Measurements from ENCODE around the gene HERC3. TPM values are rescaled to one million over a fixed set of nuclear protein-coding genes. Genes with fewer than 3 reads are reported as not detected.

The HERC3 gene
- total and polyA plus RNA-seq, 10 of the 15 experiments (the other 5 are each of a cell fraction or from before 2014, with no cell fraction given) = 0.52 to 18.2 (median 2.8) TPM

DNA sequence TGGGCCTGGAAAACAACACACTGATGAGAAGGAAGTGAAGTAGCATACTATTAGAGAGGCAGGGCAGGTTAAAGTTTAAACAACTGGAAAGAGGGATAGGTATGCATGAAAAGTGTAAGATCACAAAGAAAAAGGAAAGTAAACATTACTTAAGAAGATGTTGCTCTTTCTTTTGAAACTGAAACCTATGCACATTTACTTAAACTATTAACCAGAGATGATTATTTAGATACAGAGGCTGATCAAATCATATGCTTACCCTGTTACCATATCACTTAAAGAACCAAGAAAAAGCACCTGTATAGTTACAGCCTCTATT lies 67.6 kb downstream of the HERC3 start:
- in situ Hi-C loops (cut with MboI) = loop anchor here (5.0 kb wide), 1 partner anchor 123 kb away; no protein-coding TSS in a partner anchor
- no peak for TF ChIP-seq CBFB (IDR thresholded peaks at IDR 0.05; ENCODE audit: low read depth)
- no peak for TF ChIP-seq TBL1XR1 (IDR thresholded peaks at IDR 0.05; ENCODE audit: low read depth, low read length)
- TF ChIP-seq, protein P1, sequence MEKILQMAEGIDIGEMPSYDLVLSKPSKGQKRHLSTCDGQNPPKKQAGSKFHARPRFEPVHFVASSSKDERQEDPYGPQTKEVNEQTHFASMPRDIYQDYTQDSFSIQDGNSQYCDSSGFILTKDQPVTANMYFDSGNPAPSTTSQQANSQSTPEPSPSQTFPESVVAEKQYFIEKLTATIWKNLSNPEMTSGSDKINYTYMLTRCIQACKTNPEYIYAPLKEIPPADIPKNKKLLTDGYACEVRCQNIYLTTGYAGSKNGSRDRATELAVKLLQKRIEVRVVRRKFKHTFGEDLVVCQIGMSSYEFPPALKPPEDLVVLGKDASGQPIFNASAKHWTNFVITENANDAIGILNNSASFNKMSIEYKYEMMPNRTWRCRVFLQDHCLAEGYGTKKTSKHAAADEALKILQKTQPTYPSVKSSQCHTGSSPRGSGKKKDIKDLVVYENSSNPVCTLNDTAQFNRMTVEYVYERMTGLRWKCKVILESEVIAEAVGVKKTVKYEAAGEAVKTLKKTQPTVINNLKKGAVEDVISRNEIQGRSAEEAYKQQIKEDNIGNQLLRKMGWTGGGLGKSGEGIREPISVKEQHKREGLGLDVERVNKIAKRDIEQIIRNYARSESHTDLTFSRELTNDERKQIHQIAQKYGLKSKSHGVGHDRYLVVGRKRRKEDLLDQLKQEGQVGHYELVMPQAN (conservative IDR thresholded peaks at IDR 0.05) = no peak
- TF ChIP-seq STAT3 (IDR thresholded peaks at IDR 0.05; ENCODE audit: low read depth, low read length) = no peak
- TF ChIP-seq SPI1 (IDR thresholded peaks at IDR 0.05; ENCODE audit: borderline replicate concordance, insufficient read depth, low read depth, low read length) = no peak
- no peak for TF ChIP-seq FOXK2 (IDR thresholded peaks at IDR 0.05)
- no peak for TF ChIP-seq CBX3 (IDR thresholded peaks at IDR 0.05; ENCODE audit: borderline replicate concordance, low read depth)
- no peak for TF ChIP-seq HDAC6 (IDR thresholded peaks at IDR 0.05; ENCODE audit: unreplicated experiment)
- TF ChIP-seq NR2C2 (IDR thresholded peaks at IDR 0.05; ENCODE audit: borderline replicate concordance, control insufficient read depth, insufficient read length, low read depth) = no peak
- no peak for TF ChIP-seq GATAD2B (conservative IDR thresholded peaks at IDR 0.05; ENCODE audit: low read depth)
- no peak for TF ChIP-seq SIX5 (IDR thresholded peaks at IDR 0.05; ENCODE audit: low read depth, low read length, severe bottlenecking)
- TF ChIP-seq, protein P2, sequence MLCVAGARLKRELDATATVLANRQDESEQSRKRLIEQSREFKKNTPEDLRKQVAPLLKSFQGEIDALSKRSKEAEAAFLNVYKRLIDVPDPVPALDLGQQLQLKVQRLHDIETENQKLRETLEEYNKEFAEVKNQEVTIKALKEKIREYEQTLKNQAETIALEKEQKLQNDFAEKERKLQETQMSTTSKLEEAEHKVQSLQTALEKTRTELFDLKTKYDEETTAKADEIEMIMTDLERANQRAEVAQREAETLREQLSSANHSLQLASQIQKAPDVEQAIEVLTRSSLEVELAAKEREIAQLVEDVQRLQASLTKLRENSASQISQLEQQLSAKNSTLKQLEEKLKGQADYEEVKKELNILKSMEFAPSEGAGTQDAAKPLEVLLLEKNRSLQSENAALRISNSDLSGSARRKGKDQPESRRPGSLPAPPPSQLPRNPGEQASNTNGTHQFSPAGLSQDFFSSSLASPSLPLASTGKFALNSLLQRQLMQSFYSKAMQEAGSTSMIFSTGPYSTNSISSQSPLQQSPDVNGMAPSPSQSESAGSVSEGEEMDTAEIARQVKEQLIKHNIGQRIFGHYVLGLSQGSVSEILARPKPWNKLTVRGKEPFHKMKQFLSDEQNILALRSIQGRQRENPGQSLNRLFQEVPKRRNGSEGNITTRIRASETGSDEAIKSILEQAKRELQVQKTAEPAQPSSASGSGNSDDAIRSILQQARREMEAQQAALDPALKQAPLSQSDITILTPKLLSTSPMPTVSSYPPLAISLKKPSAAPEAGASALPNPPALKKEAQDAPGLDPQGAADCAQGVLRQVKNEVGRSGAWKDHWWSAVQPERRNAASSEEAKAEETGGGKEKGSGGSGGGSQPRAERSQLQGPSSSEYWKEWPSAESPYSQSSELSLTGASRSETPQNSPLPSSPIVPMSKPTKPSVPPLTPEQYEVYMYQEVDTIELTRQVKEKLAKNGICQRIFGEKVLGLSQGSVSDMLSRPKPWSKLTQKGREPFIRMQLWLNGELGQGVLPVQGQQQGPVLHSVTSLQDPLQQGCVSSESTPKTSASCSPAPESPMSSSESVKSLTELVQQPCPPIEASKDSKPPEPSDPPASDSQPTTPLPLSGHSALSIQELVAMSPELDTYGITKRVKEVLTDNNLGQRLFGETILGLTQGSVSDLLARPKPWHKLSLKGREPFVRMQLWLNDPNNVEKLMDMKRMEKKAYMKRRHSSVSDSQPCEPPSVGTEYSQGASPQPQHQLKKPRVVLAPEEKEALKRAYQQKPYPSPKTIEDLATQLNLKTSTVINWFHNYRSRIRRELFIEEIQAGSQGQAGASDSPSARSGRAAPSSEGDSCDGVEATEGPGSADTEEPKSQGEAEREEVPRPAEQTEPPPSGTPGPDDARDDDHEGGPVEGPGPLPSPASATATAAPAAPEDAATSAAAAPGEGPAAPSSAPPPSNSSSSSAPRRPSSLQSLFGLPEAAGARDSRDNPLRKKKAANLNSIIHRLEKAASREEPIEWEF (IDR thresholded peaks at IDR 0.05; ENCODE audit: insufficient replicate concordance, low read depth, low read length) = no peak
- TF ChIP-seq SMC3 (IDR thresholded peaks at IDR 0.05; ENCODE audit: borderline replicate concordance, low read length) = no peak
- TF ChIP-seq, protein P3, sequence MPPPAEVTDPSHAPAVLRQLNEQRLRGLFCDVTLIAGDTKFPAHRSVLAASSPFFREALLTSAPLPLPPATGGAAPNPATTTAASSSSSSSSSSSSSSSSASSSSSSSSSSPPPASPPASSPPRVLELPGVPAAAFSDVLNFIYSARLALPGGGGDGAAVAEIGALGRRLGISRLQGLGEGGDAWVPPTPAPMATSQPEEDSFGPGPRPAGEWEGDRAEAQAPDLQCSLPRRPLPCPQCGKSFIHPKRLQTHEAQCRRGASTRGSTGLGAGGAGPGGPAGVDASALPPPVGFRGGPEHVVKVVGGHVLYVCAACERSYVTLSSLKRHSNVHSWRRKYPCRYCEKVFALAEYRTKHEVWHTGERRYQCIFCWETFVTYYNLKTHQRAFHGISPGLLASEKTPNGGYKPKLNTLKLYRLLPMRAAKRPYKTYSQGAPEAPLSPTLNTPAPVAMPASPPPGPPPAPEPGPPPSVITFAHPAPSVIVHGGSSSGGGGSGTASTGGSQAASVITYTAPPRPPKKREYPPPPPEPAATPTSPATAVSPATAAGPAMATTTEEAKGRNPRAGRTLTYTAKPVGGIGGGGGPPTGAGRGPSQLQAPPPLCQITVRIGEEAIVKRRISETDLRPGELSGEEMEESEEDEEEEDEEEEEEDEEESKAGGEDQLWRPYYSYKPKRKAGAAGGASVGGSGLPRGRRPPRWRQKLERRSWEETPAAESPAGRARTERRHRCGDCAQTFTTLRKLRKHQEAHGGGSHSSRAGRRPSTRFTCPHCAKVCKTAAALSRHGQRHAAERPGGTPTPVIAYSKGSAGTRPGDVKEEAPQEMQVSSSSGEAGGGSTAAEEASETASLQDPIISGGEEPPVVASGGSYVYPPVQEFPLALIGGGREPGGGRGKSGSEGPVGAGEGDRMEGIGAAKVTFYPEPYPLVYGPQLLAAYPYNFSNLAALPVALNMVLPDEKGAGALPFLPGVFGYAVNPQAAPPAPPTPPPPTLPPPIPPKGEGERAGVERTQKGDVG (CRISPR knock-in tag; IDR thresholded peaks at IDR 0.05) = no peak
- TF ChIP-seq TCF3 (IDR thresholded peaks at IDR 0.05; ENCODE audit: borderline replicate concordance, insufficient read depth, low read depth, low read length) = no peak

More for the DNA sequence above, 67.6 kb downstream of the HERC3 start:
- Histone ChIP-seq H3K79me2 (ENCODE audit: control insufficient read depth, insufficient read depth, low read length) (no peaks in the 10 kb centered on the region), H3K27me3 (replicated peaks in 1 of 2; ENCODE audit: control insufficient read depth in 2 of 2, insufficient read depth in 2 of 2, low read length in 1 of 2) (no peaks in the 10 kb centered on the region), H4K20me1 (ENCODE audit: control insufficient read depth, insufficient read depth) (no peaks in the 10 kb centered on the region), H3K4me2 (ENCODE audit: control insufficient read depth, insufficient read depth) (no peak overlapping the region), H3K9ac (ENCODE audit: control insufficient read depth, insufficient read depth, low read length) (no peak overlapping the region), H3K27ac (ENCODE audit: control insufficient read depth, insufficient read depth) (no peak overlapping the region), H3K4me1 (ENCODE audit: control insufficient read depth, insufficient read depth, low read length) (no peaks in the 10 kb centered on the region), H2AFZ (ENCODE audit: control insufficient read depth, low read depth, low read length) (no peak overlapping the region), H3K4me3 (no peak overlapping the region), H3K36me3 (ENCODE audit: control insufficient read depth in 2 of 2, insufficient read depth in 2 of 2, low read length in 1 of 2) (no peaks in the 10 kb centered on the region), H3K9me3 (replicated peaks; ENCODE audit: control insufficient read depth, insufficient read depth, low read length) (no peaks in the 10 kb centered on the region)
- ChIA-PET CTCF (interaction anchor here (0.6 to 3.5 kb wide), 12 partner anchors 13 to 364 kb away, joined by 3 to 64 read pairs (median 6); partner anchors contain the start of genes HERC3 and PYURF), POLR2A (no interaction called here), RAD21 (ENCODE audit: unreplicated experiment) (interaction anchor here (0.9 to 1.5 kb wide), 6 partner anchors 13 to 134 kb away, joined by 3 to 26 read pairs (median 8); no protein-coding TSS in a partner anchor), SMC1A (ENCODE audit: uncharacterized antibody, unreplicated experiment) (interaction anchor here (0.7 to 1.4 kb wide), 6 partner anchors 9 to 133 kb away, joined by 3 to 30 read pairs (median 3); no protein-coding TSS in a partner anchor)
- no TSS peak for BruUV-seq (replicated peaks)
- intact Hi-C loops (cut with micrococcal nuclease; ENCODE audit: unreplicated experiment) = loop anchor here (1.0 kb wide), 1 partner anchor 121 kb away; no protein-coding TSS in a partner anchor
- ATAC-seq = no peak
- FAIRE-seq = no peak
- DNase-seq (ENCODE audit: low read depth, low spot score) = no peak
